K562 (cell line): Measurements from ENCODE around the gene TNFRSF19. TPM values are rescaled to one million over a fixed set of nuclear protein-coding genes. Genes with fewer than 3 reads are reported as not detected.

Experiments
- ATAC-seq: fragments of 200-7000 bp; cut with Tn5 transposase; 3 replicates; pipeline ENCODE4 v1.9.1; 2020; ENCODE audit warnings: moderate library complexity
- BruUV-seq: library from RNA; stranded (reverse); fragments of 400-500 nt; replicated peaks from 2 replicates; lab custom pipeline; 2021; lab: Mats Ljungman, UMichigan
- CTCF ChIA-PET: fragments of 300-600 bp; formaldehyde crosslinking; extraction: SDS; loops from one replicate; lab custom pipeline; 2021; ENCODE audit warnings: low intra/inter-chr PET ratio; lab: Yijun Ruan, JAX
- POLR2A ChIA-PET: fragments of 300-600, 350-650 bp; sonication (Branson Sonifier 250); formaldehyde crosslinking; extraction: SDS; loops from one replicate; lab custom pipeline; 2021; ENCODE audit warnings: antibody characterized with exemption, inconsistent platforms; lab: Yijun Ruan, JAX
- DNase-seq, 4 experiments: peaks; one replicate each; pipeline versions ENCODE4 v3.0.0 to v3.0.0-alpha.2; 2011 to 2018; ENCODE audit warnings: low spot score in 3 of 4, mixed read lengths in 3 of 4; ENCODE audit errors: extremely low read depth in 1 of 4
- FAIRE-seq: peaks from 2 replicates; lab custom pipeline; 2011; peaks lifted over from hg19 to GRCh38; lab: Jason Lieb, UNC
- H2AFZ ChIP-seq: 2 replicates; pipeline ENCODE4 v1.6.0; 2011; ENCODE audit warnings: low read depth, low read length, control low read depth, inconsistent platforms
- H3K27ac ChIP-seq: fragments of 200-600 bp; 3 replicates; pipeline ENCODE4 v1.8.0; 2011; ENCODE audit warnings: low read depth, mild to moderate bottlenecking, control low read depth, inconsistent platforms, low read length, moderate library complexity, mixed read lengths; ENCODE audit errors: extremely low read depth
- H3K27me3 ChIP-seq, 2 experiments: fragments of 300-600 bp in 1 of 2; 2 replicates in 1 of 2; 3 replicates in 1 of 2; pipeline versions ENCODE4 v1.6.0 to v1.8.0; 2011; ENCODE audit warnings: inconsistent platforms in 2 of 2, low read length in 2 of 2, mild to moderate bottlenecking in 1 of 2, mixed read lengths in 1 of 2, moderate library complexity in 1 of 2; ENCODE audit not compliant: control insufficient read depth in 2 of 2, insufficient read depth in 2 of 2
- H3K36me3 ChIP-seq: fragments of 300-600 bp; 3 replicates; pipeline ENCODE4 v1.8.0; 2011; ENCODE audit warnings: mild to moderate bottlenecking, low read length, inconsistent platforms; ENCODE audit not compliant: control insufficient read depth, insufficient read depth
- H3K4me1 ChIP-seq, 2 experiments: fragments of 200-600 bp in 1 of 2; replicated peaks in 1 of 2; 2 replicates in 1 of 2; 3 replicates in 1 of 2; pipeline versions ENCODE4 v1.5.1 to v1.8.0; 2011; ENCODE audit warnings: inconsistent platforms in 2 of 2, low read length in 2 of 2, mild to moderate bottlenecking in 1 of 2, mixed read lengths in 1 of 2, moderate library complexity in 1 of 2; ENCODE audit not compliant: control insufficient read depth in 2 of 2, insufficient read depth in 2 of 2
- H3K4me2 ChIP-seq: 2 replicates; pipeline ENCODE4 v1.6.1; 2011; ENCODE audit warnings: low read length, control low read depth, inconsistent platforms, mixed read lengths; ENCODE audit not compliant: insufficient read depth
- H3K4me3 ChIP-seq: fragments of 200-600 bp; sonication (generic), shearing (Covaris generic); 2 replicates; pipeline ENCODE4 v1.5.1; 2016; ENCODE audit warnings: control low read depth, inconsistent platforms
- H3K79me2 ChIP-seq: fragments of 200-600 bp; 3 replicates; pipeline ENCODE4 v1.8.0; 2011; ENCODE audit warnings: low read length, inconsistent platforms; ENCODE audit not compliant: control insufficient read depth, insufficient read depth
- H3K9ac ChIP-seq, 2 experiments: 2 replicates each; pipeline versions ENCODE4 v1.6.0 to v1.6.1; 2011; ENCODE audit warnings: low read depth in 2 of 2, low read length in 2 of 2, control low read depth in 1 of 2, inconsistent platforms in 1 of 2, mild to moderate bottlenecking in 1 of 2, mixed read lengths in 1 of 2; ENCODE audit not compliant: insufficient read depth in 1 of 2
- H3K9me1 ChIP-seq: one replicate; pipeline ENCODE4 v1.6.0; 2011; ENCODE audit warnings: inconsistent platforms, mild to moderate bottlenecking, low read length, moderate library complexity; ENCODE audit not compliant: control insufficient read depth, insufficient read depth
- H3K9me3 ChIP-seq: replicated peaks from 2 replicates; pipeline ENCODE4 v1.5.1; 2011; ENCODE audit warnings: low read depth, low read length, inconsistent platforms; ENCODE audit not compliant: control insufficient read depth, insufficient read depth
- H4K20me1 ChIP-seq: replicated peaks from 2 replicates; pipeline ENCODE4 v1.6.1; 2011; ENCODE audit warnings: low read length, inconsistent platforms, mixed read lengths; ENCODE audit not compliant: control insufficient read depth, insufficient read depth
- BRCA1 ChIP-seq, 2 experiments: fragments of 450-650 bp in 1 of 2; sonication (generic) in 1 of 2; formaldehyde crosslinking in 1 of 2; IDR thresholded peaks; 2 replicates each; pipeline versions ENCODE4 v1.5.0 to v1.6.1; 2017 to 2020; ENCODE audit warnings: mild to moderate bottlenecking in 1 of 2, missing genetic modification reagents in 1 of 2
- DPF2 ChIP-seq: fragments of 450-650 bp; IDR thresholded peaks from 2 replicates; pipeline ENCODE4 v1.6.1; 2016
- E2F3 ChIP-seq: fragments of 250-450 bp; sonication (Bioruptor Pico); IDR thresholded peaks from 2 replicates; pipeline ENCODE4 v1.4.0; 2020; ENCODE audit warnings: mild to moderate bottlenecking
- ETS2 ChIP-seq: IDR thresholded peaks from 2 replicates; pipeline ENCODE4 v1.6.1; 2016; ENCODE audit warnings: borderline replicate concordance, missing genetic modification characterization, mild to moderate bottlenecking, moderate library complexity, missing compliant biosample characterization; ENCODE audit not compliant: poor library complexity, severe bottlenecking
- HNRNPL ChIP-seq: fragments of 200-400 bp; formaldehyde crosslinking; IDR thresholded peaks from 2 replicates; pipeline ENCODE4 v1.6.1; 2017; ENCODE audit warnings: low read depth, mild to moderate bottlenecking, low read length
- KLF13 ChIP-seq: fragments of 450-650 bp; IDR thresholded peaks from 2 replicates; pipeline ENCODE4 v1.6.1; 2016; ENCODE audit warnings: missing genetic modification characterization, low read depth, mild to moderate bottlenecking, missing compliant biosample characterization, moderate library complexity, borderline replicate concordance
- NR2F6 ChIP-seq: fragments of 450-650 bp; formaldehyde crosslinking; IDR thresholded peaks from 2 replicates; pipeline ENCODE4 v1.4.0; 2020; ENCODE audit warnings: mild to moderate bottlenecking
- PHB2 ChIP-seq: fragments of 450-650 bp; IDR thresholded peaks from 2 replicates; pipeline ENCODE4 v1.6.1; 2017; ENCODE audit warnings: low read depth
- SMARCC2 ChIP-seq: fragments of 450-650 bp; IDR thresholded peaks from 2 replicates; pipeline ENCODE4 v1.6.1; 2017; ENCODE audit warnings: antibody characterized with exemption, moderate library complexity, mild to moderate bottlenecking, low read depth
- TFAP4 ChIP-seq: sonication (generic); formaldehyde crosslinking; IDR thresholded peaks from 2 replicates; pipeline ENCODE4 v1.8.0; 2022; ENCODE audit warnings: missing genetic modification reagents, mild to moderate bottlenecking, moderate library complexity, borderline replicate concordance
- TRIM24 ChIP-seq, 2 experiments: fragments of 450-650 bp; IDR thresholded peaks; 2 replicates each; pipeline ENCODE4 v1.6.1; 2016
- WGBS: fragments of 100-300 bp; shearing (Covaris generic); methylation state at CpG from one replicate; pipeline ENCODE4 v1.1.6; 2016; ENCODE audit warnings: low coverage, mixed read lengths; ENCODE audit not compliant: insufficient coverage; ENCODE audit errors: missing lambda C conversion rate; 5-methylcytosine and 5-hydroxymethylcytosine counted together
- in situ Hi-C: fragments of 300-500 bp; cut with MboI; formaldehyde crosslinking; loops from 4 replicates; pipeline ENCODE4 v1.15.0; 2018; ENCODE audit warnings: inconsistent platforms, mixed read lengths
- intact Hi-C: fragments of 100-400 bp; cut with micrococcal nuclease; formaldehyde crosslinking; loops from 2 replicates; pipeline ENCODE4 v1.14.2; 2022
- polyA plus RNA-seq, 8 experiments: library from polyadenylated mRNA; depleted of rRNA in 4 of 8; stranded (reverse) in 5 of 8; unstranded in 3 of 8; fragments of >200 nt; fragmentation: Nextera tagmentation in 2 of 8; fragmentation: Illumina TruSeq in 1 of 8; extraction: Ambion mirVana in 2 of 8; extraction: Trizol in 1 of 8; gene quantifications; 2 replicates each; pipeline versions ENCODE4 v1.2.1 to v1.2.3, GENCODE V29; 2011 to 2014; ENCODE audit warnings: inconsistent platforms in 1 of 8, missing spikeins in 1 of 8
- total RNA-seq, 7 experiments: library from RNA; depleted of rRNA in 6 of 7; stranded (reverse); fragments of >200 nt in 6 of 7; fragmentation: Illumina TruSeq in 2 of 7; extraction: Trizol in 2 of 7; gene quantifications; 2 replicates each; pipeline versions ENCODE4 v1.2.1 to v1.2.3, GENCODE V29; 2011 to 2021; ENCODE audit warnings: low replicate concordance in 1 of 7
- TF ChIP-seq, protein P1 (sequence below): fragments of 250-450 bp; sonication (Bioruptor Pico); IDR thresholded peaks from 2 replicates; pipeline ENCODE4 v1.5.0; 2020; ENCODE audit warnings: mild to moderate bottlenecking, borderline replicate concordance

TNFRSF19 gene
- total and polyA plus RNA-seq, 9 of the 15 experiments (the other 6 are each of a cell fraction or from before 2014, with no cell fraction given) = 0.01 to 0.07 TPM; not detected in 7

DNA sequence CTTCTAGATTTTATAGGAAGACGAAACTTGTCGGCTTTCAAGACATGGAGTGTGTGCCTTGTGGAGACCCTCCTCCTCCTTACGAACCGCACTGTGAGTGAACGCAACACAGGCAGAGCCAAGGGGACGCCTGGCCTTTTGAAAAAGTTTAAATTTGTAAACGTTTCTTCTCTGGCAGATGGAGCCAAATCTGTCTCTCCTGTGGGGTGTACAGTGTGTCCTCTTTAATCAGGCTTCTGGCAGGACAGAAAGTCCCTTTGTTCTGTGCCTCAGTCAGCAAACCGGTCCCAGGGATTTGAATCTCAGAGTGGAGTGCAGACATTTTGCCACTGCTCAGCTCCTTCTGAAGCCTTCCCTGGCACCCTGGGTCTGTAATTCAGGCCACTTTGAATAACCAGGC, 56.5 kb downstream of the TNFRSF19 start (continued):
- no peak for TF ChIP-seq TFAP4 (CRISPR knock-in tag)
- TF ChIP-seq E2F3 (CRISPR knock-in tag) = no peak
- TF ChIP-seq PHB2 = no peak
- TF ChIP-seq NR2F6 (CRISPR knock-in tag) = no peak
- TF ChIP-seq SMARCC2 = no peak
- no peak for TF ChIP-seq TRIM24 (IDR thresholded peaks at IDR 0.05)
- TF ChIP-seq BRCA1 (IDR thresholded peaks at IDR 0.05) = no peak
- no peak for TF ChIP-seq BRCA1 (CRISPR knock-in tag; IDR thresholded peaks at IDR 0.05)

- Histone ChIP-seq H4K20me1 (no peaks in the 10 kb centered on the region), H3K9me1 (no peaks in the 10 kb centered on the region), H3K36me3 (no peaks in the 10 kb centered on the region), H3K27me3 (no peaks in the 10 kb centered on the region; a peak in 2 of 5 replicates), H3K27ac (no peak overlapping the region), H3K4me2 (no peak overlapping the region), H3K9ac (no peak overlapping the region), H3K4me1 (no peaks in the 10 kb centered on the region), H3K9me3 (no peaks in the 10 kb centered on the region), H3K4me3 (no peak overlapping the region), H2AFZ (no peak overlapping the region), H3K79me2 (no peaks in the 10 kb centered on the region)
- CTCF ChIA-PET = no interaction called here
- intact Hi-C loops (no loop called here), in situ Hi-C loops (no loop called here)
- ATAC-seq (no peak), DNase-seq (no peak), FAIRE-seq (no peak)
- TF ChIP-seq HNRNPL = no peak
- no peak for TF ChIP-seq DPF2
- TF ChIP-seq KLF13 (tag) = no peak
- TF ChIP-seq ETS2 (tag) = no peak
- TF ChIP-seq, protein P1, sequence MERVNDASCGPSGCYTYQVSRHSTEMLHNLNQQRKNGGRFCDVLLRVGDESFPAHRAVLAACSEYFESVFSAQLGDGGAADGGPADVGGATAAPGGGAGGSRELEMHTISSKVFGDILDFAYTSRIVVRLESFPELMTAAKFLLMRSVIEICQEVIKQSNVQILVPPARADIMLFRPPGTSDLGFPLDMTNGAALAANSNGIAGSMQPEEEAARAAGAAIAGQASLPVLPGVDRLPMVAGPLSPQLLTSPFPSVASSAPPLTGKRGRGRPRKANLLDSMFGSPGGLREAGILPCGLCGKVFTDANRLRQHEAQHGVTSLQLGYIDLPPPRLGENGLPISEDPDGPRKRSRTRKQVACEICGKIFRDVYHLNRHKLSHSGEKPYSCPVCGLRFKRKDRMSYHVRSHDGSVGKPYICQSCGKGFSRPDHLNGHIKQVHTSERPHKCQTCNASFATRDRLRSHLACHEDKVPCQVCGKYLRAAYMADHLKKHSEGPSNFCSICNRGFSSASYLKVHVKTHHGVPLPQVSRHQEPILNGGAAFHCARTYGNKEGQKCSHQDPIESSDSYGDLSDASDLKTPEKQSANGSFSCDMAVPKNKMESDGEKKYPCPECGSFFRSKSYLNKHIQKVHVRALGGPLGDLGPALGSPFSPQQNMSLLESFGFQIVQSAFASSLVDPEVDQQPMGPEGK (CRISPR knock-in tag) = no peak
- POLR2A ChIA-PET = no interaction called here
- BruUV-seq = no TSS peak
- WGBS = 0% methylated on average over 5 of the region's 8 CpGs
These were observed 57.2 kb downstream of the TNFRSF19 start for GRCh38 chr13:23627410-23627809.
